Measurements from ENCODE around the gene RFK. TPM values are rescaled to one million over a fixed set of nuclear protein-coding genes. Genes with fewer than 3 reads are reported as not detected.

Gene RFK
- total and polyA plus RNA-seq, 9 of the 15 experiments (the other 6 are each of a cell fraction or from before 2014, with no cell fraction given), result 3.8 to 51.1 (median 14.8) TPM

DNA sequence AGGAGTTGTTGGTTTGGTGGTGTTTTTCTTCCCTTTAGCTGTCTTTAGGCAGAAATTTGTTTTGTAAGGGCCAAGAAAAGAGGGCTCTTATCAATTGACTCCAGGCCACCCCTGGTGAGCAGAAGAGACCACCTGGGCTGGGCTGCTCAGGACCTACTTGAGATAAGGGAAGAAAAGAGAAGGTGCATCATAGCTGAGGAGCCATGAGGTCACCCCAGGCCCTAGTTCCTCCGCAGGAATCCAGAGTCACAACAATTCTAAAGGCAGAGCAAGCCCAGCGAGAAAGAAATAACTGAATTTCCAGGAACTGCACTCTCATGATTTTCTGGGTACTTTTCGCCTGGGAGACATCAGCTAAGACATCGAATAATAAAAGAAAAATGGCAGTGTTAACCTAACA, 34.9 kb downstream of the RFK start (continued):
- TF ChIP-seq ADNP (tag; IDR thresholded peaks at IDR 0.05) (no peak), ZNF175 (CRISPR knock-in tag; IDR thresholded peaks at IDR 0.05; ENCODE audit: low read depth) (no peak), ZFPM2 (CRISPR knock-in tag; IDR thresholded peaks at IDR 0.05) (no peak), NR1H2 (CRISPR knock-in tag; IDR thresholded peaks at IDR 0.05) (no peak), KLF6 (CRISPR knock-in tag; IDR thresholded peaks at IDR 0.05; ENCODE audit: borderline replicate concordance) (no peak), TRIM28 (IDR thresholded peaks at IDR 0.05) (no peak), NFRKB (IDR thresholded peaks at IDR 0.05; ENCODE audit: low read depth) (no peak), ZNF785 (CRISPR knock-in tag; IDR thresholded peaks at IDR 0.05) (no peak), ZC3H11A (IDR thresholded peaks at IDR 0.05; ENCODE audit: low read depth, low read length) (no peak), ZC3H8 (IDR thresholded peaks at IDR 0.05) (no peak), ZNF76 (CRISPR knock-in tag; IDR thresholded peaks at IDR 0.05; ENCODE audit: borderline replicate concordance) (no peak), ZNF12 (CRISPR knock-in tag; IDR thresholded peaks at IDR 0.05) (no peak), KLF1 (tag; IDR thresholded peaks at IDR 0.05) (no peak), HIVEP1 (CRISPR knock-in tag; IDR thresholded peaks at IDR 0.05) (no peak), TEAD1 (CRISPR knock-in tag; IDR thresholded peaks at IDR 0.05) (no peak), POLR3A (IDR thresholded peaks at IDR 0.05; ENCODE audit: borderline replicate concordance, extremely low read depth, insufficient read depth, insufficient read length) (no peak), DPF2 (IDR thresholded peaks at IDR 0.05) (peak; percentile 91), CBFB (CRISPR knock-in tag; IDR thresholded peaks at IDR 0.05) (no peak), STAT5A (IDR thresholded peaks at IDR 0.05; ENCODE audit: borderline replicate concordance, low read length) (peak; percentile 73), HDAC1 (IDR thresholded peaks at IDR 0.05) (peak in 1 of 2 experiments; percentile 67; a peak in 2 of 4 replicates)
- TF ChIP-seq, protein P1, sequence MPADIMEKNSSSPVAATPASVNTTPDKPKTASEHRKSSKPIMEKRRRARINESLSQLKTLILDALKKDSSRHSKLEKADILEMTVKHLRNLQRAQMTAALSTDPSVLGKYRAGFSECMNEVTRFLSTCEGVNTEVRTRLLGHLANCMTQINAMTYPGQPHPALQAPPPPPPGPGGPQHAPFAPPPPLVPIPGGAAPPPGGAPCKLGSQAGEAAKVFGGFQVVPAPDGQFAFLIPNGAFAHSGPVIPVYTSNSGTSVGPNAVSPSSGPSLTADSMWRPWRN (IDR thresholded peaks at IDR 0.05; ENCODE audit: low read depth), result 0 out of 2 replicates have a peak, but pooled peaks have one; percentile 34
- TF ChIP-seq, protein P2, sequence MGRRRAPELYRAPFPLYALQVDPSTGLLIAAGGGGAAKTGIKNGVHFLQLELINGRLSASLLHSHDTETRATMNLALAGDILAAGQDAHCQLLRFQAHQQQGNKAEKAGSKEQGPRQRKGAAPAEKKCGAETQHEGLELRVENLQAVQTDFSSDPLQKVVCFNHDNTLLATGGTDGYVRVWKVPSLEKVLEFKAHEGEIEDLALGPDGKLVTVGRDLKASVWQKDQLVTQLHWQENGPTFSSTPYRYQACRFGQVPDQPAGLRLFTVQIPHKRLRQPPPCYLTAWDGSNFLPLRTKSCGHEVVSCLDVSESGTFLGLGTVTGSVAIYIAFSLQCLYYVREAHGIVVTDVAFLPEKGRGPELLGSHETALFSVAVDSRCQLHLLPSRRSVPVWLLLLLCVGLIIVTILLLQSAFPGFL (CRISPR knock-in tag; IDR thresholded peaks at IDR 0.05), result no peak
- TF ChIP-seq, protein P3, sequence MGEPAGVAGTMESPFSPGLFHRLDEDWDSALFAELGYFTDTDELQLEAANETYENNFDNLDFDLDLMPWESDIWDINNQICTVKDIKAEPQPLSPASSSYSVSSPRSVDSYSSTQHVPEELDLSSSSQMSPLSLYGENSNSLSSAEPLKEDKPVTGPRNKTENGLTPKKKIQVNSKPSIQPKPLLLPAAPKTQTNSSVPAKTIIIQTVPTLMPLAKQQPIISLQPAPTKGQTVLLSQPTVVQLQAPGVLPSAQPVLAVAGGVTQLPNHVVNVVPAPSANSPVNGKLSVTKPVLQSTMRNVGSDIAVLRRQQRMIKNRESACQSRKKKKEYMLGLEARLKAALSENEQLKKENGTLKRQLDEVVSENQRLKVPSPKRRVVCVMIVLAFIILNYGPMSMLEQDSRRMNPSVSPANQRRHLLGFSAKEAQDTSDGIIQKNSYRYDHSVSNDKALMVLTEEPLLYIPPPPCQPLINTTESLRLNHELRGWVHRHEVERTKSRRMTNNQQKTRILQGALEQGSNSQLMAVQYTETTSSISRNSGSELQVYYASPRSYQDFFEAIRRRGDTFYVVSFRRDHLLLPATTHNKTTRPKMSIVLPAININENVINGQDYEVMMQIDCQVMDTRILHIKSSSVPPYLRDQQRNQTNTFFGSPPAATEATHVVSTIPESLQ (CRISPR knock-in tag; IDR thresholded peaks at IDR 0.05), result no peak
- TF ChIP-seq, protein P4, sequence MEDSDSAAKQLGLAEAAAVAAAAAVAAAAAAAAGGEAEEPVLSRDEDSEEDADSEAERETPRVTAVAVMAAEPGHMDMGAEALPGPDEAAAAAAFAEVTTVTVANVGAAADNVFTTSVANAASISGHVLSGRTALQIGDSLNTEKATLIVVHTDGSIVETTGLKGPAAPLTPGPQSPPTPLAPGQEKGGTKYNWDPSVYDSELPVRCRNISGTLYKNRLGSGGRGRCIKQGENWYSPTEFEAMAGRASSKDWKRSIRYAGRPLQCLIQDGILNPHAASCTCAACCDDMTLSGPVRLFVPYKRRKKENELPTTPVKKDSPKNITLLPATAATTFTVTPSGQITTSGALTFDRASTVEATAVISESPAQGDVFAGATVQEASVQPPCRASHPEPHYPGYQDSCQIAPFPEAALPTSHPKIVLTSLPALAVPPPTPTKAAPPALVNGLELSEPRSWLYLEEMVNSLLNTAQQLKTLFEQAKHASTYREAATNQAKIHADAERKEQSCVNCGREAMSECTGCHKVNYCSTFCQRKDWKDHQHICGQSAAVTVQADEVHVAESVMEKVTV (CRISPR knock-in tag; IDR thresholded peaks at IDR 0.05), result no peak
